IPS-18a (cell line): ENCODE measurements around the gene LPCAT3.

Source experiments
- H3K27ac ChIP-seq: one replicate; pipeline ENCODE4 v1.5.1; 2013; ENCODE audit warnings: low read length
- H3K27me3 ChIP-seq: one replicate; pipeline ENCODE4 v1.6.1; 2013; ENCODE audit warnings: mild to moderate bottlenecking, low read length; ENCODE audit not compliant: control insufficient read depth, insufficient read depth
- H3K36me3 ChIP-seq: one replicate; pipeline ENCODE4 v1.6.1; 2013; ENCODE audit warnings: low read depth, low read length; ENCODE audit not compliant: control insufficient read depth
- H3K4me1 ChIP-seq: one replicate; pipeline ENCODE4 v1.6.1; 2013; ENCODE audit warnings: low read depth, low read length; ENCODE audit not compliant: control insufficient read depth
- H3K4me3 ChIP-seq: one replicate; pipeline ENCODE4 v1.5.1; 2013; ENCODE audit warnings: low read length
- H3K9ac ChIP-seq: one replicate; pipeline ENCODE4 v1.6.1; 2013; ENCODE audit warnings: mild to moderate bottlenecking, low read length, moderate library complexity
- H3K9me3 ChIP-seq: one replicate; pipeline ENCODE4 v1.6.1; 2013; ENCODE audit warnings: low read depth, low read length; ENCODE audit not compliant: control insufficient read depth

Gene LPCAT3

DNA sequence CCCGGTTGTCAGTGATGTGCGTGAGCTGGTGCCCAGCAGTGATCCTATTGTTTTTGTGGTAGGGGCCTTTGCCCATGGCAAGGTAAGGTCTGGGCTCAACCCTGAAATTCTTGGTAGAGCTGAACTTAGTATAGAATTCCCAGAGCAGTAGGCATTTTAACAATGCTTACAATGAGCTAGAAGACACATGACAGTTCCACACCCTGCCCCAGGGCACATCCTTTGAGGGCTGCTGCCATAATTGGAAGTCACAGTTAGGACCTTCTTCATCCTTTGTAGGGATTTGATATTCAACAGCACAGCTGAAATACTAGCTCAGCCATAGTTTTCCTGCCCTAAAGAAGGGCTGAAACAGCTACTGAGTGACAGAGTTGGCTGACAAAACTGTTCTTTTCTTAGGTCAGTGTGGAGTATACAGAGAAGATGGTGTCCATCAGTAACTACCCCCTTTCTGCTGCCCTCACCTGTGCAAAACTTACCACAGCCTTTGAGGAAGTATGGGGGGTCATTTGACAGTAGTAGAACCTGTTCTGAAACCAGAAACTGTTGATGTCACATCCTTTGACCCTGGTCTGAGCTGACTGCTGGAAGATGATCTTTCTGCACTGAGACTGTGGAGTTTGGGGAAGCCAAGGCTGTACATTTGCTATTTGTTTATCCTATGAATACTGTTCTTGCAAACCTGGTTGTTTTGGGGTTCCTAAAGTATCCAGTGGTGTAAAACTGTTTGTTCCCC is 42.8 kb downstream of the LPCAT3 start:
- Histone ChIP-seq H3K9me3 (no peaks in the 10 kb centered on the region), H3K36me3 (peaks cover 59% of the 10 kb centered on the region), H3K27me3 (no peaks in the 10 kb centered on the region), H3K4me3 (no peak overlapping the region), H3K27ac (no peak overlapping the region), H3K4me1 (peaks cover 4% of the 10 kb centered on the region), H3K9ac (no peak overlapping the region)

GRCh38 chr12:6974180-6974579 is 44.1 kb downstream of the LPCAT3 start:
- H3K36me3 ChIP-seq, result peaks cover 52% of the 10 kb centered on the region
- H3K9ac ChIP-seq, result no peak overlapping the region
- peaks cover 6% of the 10 kb centered on the region for H3K4me1 ChIP-seq
- no peaks in the 10 kb centered on the region for H3K9me3 ChIP-seq
- H3K27me3 ChIP-seq, result no peaks in the 10 kb centered on the region
- no peak overlapping the region for H3K4me3 ChIP-seq
- no peak overlapping the region for H3K27ac ChIP-seq

- peaks cover 54% of the 10 kb centered on the region for H3K36me3 ChIP-seq
- H3K4me1 ChIP-seq, result peaks cover 8% of the 10 kb centered on the region
- peak overlapping the region; percentile 86 for H3K27ac ChIP-seq
Observed at GRCh38 chr12:6970096-6970527, 48.2 kb downstream of the LPCAT3 start.

GRCh38 chr12:6968426-6968825 is 49.9 kb downstream of the LPCAT3 start:
- H3K4me1 ChIP-seq, result peaks cover 10% of the 10 kb centered on the region
- no peak overlapping the region for H3K9ac ChIP-seq
- H3K36me3 ChIP-seq, result peaks cover 49% of the 10 kb centered on the region
- no peak overlapping the region for H3K27ac ChIP-seq
- H3K27me3 ChIP-seq, result no peaks in the 10 kb centered on the region
- no peak overlapping the region for H3K4me3 ChIP-seq
- H3K9me3 ChIP-seq, result no peaks in the 10 kb centered on the region

More at GRCh38 chr12:6970096-6970527, 48.2 kb downstream of the LPCAT3 start:
- Histone ChIP-seq H3K9ac (peak overlapping the region; percentile 99), H3K27me3 (no peaks in the 10 kb centered on the region), H3K9me3 (no peaks in the 10 kb centered on the region), H3K4me3 (peak overlapping the region; percentile 99)

DNA sequence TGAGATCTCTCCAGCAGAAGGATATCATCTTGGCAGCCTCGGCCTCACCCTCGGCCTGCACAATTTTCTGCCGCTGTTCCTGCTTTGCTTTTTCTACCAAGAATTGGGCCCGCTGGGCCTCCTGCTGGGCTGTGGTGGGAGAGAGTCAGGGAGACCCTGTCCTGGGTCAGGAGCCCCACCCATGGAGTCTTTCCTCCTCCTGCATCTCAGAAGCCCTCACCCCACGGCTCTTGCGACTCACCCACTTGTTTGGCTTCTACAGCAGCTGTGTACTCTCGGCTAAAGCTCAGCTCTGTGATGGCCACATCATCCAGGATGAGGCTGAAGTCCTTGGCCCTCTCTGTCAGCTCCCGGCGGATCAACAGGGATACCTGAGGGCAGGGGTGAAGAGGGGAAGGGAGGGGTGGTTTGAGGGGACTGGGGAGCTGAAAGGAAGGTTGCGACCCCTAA is 50.6 kb downstream of the LPCAT3 start:
- Histone ChIP-seq H3K9me3 (no peaks in the 10 kb centered on the region), H3K27ac (no peak overlapping the region), H3K27me3 (no peaks in the 10 kb centered on the region), H3K4me1 (peaks cover 11% of the 10 kb centered on the region), H3K4me3 (no peak overlapping the region), H3K9ac (no peak overlapping the region), H3K36me3 (peaks cover 49% of the 10 kb centered on the region)

DNA sequence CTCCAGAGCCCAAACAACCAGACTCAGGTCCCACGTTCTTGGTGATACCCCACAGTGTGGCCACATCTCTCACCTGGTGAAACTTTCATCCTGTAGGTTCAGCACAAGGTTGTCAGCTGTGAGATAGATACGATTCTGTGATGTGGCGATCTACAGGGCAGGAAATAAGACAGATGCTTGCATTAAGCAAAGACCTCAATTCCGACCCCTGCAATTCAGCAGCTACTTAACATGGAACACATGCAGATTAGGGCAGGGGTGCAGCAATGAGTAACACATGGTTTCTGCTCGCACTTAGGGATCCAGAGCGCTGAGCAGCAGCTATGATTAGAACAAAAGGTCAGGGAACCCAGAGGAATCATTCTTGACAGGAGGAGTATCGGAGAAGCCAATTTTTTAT is 51.9 kb downstream of the LPCAT3 start:
- no peak overlapping the region for H3K9ac ChIP-seq
- H3K4me3 ChIP-seq, result no peak overlapping the region
- peaks cover 19% of the 10 kb centered on the region for H3K4me1 ChIP-seq
- H3K27me3 ChIP-seq, result no peaks in the 10 kb centered on the region
- H3K27ac ChIP-seq, result no peak overlapping the region
- no peaks in the 10 kb centered on the region for H3K9me3 ChIP-seq
- peaks cover 49% of the 10 kb centered on the region for H3K36me3 ChIP-seq

GRCh38 chr12:6965714-6966113 is 52.6 kb downstream of the LPCAT3 start:
- Histone ChIP-seq H3K27me3 (no peaks in the 10 kb centered on the region), H3K4me3 (no peak overlapping the region), H3K4me1 (peaks cover 25% of the 10 kb centered on the region), H3K9me3 (no peaks in the 10 kb centered on the region), H3K27ac (no peak overlapping the region), H3K36me3 (peaks cover 49% of the 10 kb centered on the region), H3K9ac (no peak overlapping the region)

GRCh38 chr12:6965026-6965661 is 53.1 kb downstream of the LPCAT3 start:
- H3K4me1 ChIP-seq, result peaks cover 25% of the 10 kb centered on the region
- H3K27me3 ChIP-seq, result no peaks in the 10 kb centered on the region
- H3K9me3 ChIP-seq, result no peaks in the 10 kb centered on the region
- H3K27ac ChIP-seq, result no peak overlapping the region
- no peak overlapping the region for H3K4me3 ChIP-seq
- H3K36me3 ChIP-seq, result peaks cover 49% of the 10 kb centered on the region
- no peak overlapping the region for H3K9ac ChIP-seq

GRCh38 chr12:6964605-6965025 is 53.7 kb downstream of the LPCAT3 start:
- H3K4me3 ChIP-seq, result no peak overlapping the region
- H3K9ac ChIP-seq, result no peak overlapping the region
- H3K27ac ChIP-seq, result peak overlapping the region; percentile 55
- H3K36me3 ChIP-seq, result peaks cover 49% of the 10 kb centered on the region
- H3K27me3 ChIP-seq, result no peaks in the 10 kb centered on the region
- peaks cover 25% of the 10 kb centered on the region for H3K4me1 ChIP-seq
- H3K9me3 ChIP-seq, result no peaks in the 10 kb centered on the region

GRCh38 chr12:6963791-6964413 is 54.4 kb downstream of the LPCAT3 start:
- peaks cover 22% of the 10 kb centered on the region for H3K4me1 ChIP-seq
- peak overlapping the region; percentile 55 for H3K27ac ChIP-seq
- no peak overlapping the region for H3K4me3 ChIP-seq
- H3K9me3 ChIP-seq, result no peaks in the 10 kb centered on the region
- H3K27me3 ChIP-seq, result no peaks in the 10 kb centered on the region
- no peak overlapping the region for H3K9ac ChIP-seq
- peaks cover 44% of the 10 kb centered on the region for H3K36me3 ChIP-seq

- peaks cover 22% of the 10 kb centered on the region for H3K4me1 ChIP-seq
- H3K36me3 ChIP-seq, result peaks cover 36% of the 10 kb centered on the region
- H3K4me3 ChIP-seq, result no peak overlapping the region
- peak overlapping the region; percentile 70 for H3K9ac ChIP-seq
- H3K9me3 ChIP-seq, result no peaks in the 10 kb centered on the region
- no peaks in the 10 kb centered on the region for H3K27me3 ChIP-seq
- peak overlapping the region; percentile 91 for H3K27ac ChIP-seq
Observed at GRCh38 chr12:6963016-6963731, 55.1 kb downstream of the LPCAT3 start.
